ENCODE results near the gene SPDYE2.
"Not testable (repeated sequence)": the region's sequence is repeated elsewhere in the genome, so short reads cannot be mapped to it uniquely, and the experiment has no call there.

The SPDYE2 gene

GRCh38 chr7:102540604-102541003 is 10.4 kb upstream of the SPDYE2 start:
- DNase-seq (ENCODE audit: low read depth), result not testable (repeated sequence)

- not testable (repeated sequence) for DNase-seq (ENCODE audit: low read depth)
Measured at GRCh38 chr7:102542083-102542482, 8.9 kb upstream of the SPDYE2 start.

DNA sequence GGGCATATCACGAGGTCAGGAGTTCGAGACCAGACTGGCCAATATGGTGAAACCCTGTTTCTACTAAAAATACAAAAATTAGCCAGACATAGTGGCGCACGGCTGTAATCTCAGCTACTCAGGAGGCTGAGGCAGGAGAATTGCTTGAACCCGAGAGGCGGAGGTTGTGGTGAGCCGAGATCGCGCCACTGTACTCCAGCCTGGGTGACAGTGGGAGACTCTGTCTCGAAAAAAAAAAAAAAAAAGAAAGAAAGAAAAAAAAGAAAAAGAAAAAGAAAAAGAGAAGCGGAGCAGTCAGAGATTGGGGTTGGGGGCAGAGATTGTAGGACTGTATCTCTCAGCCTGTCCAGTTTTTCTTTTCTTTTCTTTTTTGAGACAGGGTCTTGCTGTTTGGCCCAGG is 8.3 kb upstream of the SPDYE2 start:
- DNase-seq (ENCODE audit: low read depth), result not testable (repeated sequence)

GRCh38 chr7:102543596-102543995 is 7.4 kb upstream of the SPDYE2 start, which contains the start of gene UPK3BL2:
TSS of gene UPK3BL2 (minus strand) at chr7:102543696. CDS start at chr7:102543636, 60 bp downstream.
- not testable (repeated sequence) for DNase-seq (ENCODE audit: low read depth)

GRCh38 chr7:102544372-102544771 is 6.7 kb upstream of the SPDYE2 start:
- DNase-seq (ENCODE audit: low read depth), result not testable (repeated sequence)

- not testable (repeated sequence) for DNase-seq (ENCODE audit: low read depth)
Measured at GRCh38 chr7:102545288-102545687, 5.7 kb upstream of the SPDYE2 start.

DNA sequence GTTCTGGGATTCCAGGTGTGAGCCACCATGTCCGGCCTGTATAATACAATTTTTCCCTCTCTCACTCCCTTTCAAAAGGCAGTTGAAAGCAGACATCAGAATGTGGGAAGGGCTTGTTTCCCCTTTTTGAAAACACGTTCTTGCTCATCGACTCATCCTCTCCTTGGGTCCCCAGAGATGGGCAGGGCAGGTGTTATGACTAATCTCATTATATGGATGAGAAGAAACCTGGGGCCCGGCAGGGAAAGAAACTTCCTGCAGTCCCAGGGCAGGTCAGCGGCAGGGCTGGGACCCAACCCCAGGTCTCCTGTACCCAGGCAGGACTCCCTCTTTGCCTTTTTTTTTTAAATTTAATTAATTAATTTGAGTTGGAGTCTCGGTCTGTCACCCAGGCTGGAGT is 4.7 kb upstream of the SPDYE2 start:
- not testable (repeated sequence) for DNase-seq (ENCODE audit: low read depth)

DNA sequence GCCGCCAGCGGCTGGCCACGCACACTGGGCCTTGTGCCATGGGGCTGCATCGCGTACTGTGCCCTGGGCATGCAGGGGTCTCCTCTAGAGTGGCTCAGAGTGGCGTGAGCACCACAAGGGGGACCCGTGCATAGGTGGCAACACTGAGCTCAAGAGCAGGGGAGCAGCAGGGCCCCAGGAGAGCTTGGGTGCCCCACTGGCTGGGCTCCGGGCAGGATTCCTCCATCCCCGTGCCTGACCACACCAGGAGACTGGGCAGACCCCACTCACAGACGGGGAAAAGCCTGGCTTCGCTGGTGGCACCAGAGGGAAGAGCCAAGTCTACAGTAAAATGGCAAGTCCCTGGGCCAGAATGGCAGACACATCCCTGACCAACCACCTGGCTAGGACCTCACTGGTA is 17.6 kb downstream of the SPDYE2 start:
- not testable (repeated sequence) for DNase-seq (ENCODE audit: low read depth)

GRCh38 chr7:102572261-102573239 is 21.5 kb downstream of the SPDYE2 start, which contains the start of gene POLR2J3:
TSS of gene POLR2J3 (minus strand) at chr7:102572583. CDS start at chr7:102572521, 62 bp downstream.
- DNase-seq (ENCODE audit: low read depth), result peak; percentile 66

- not testable (repeated sequence) for DNase-seq (ENCODE audit: low read depth)
Measured at GRCh38 chr7:102574607-102575006, 23.6 kb downstream of the SPDYE2 start.

DNA sequence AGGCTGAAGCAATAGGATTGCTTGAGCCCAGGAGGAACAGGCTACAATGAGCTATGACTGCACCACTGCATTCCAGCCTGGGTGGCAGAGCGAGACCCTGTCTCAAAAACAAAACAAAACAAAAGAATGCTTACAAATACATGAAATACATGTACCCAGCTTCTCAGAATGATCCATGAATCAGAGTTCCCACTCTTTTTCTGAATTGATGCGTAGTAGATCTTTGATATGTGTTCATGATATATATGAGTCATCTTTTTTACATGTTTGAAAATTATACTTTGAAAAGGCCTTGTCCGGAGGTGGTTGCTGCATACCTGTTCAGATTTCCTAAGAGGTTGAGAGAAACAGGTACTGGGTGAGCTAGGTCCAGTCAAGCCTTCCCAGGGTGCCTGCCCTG is 25.3 kb downstream of the SPDYE2 start:
- DNase-seq (ENCODE audit: low read depth), result not testable (repeated sequence)

DNA sequence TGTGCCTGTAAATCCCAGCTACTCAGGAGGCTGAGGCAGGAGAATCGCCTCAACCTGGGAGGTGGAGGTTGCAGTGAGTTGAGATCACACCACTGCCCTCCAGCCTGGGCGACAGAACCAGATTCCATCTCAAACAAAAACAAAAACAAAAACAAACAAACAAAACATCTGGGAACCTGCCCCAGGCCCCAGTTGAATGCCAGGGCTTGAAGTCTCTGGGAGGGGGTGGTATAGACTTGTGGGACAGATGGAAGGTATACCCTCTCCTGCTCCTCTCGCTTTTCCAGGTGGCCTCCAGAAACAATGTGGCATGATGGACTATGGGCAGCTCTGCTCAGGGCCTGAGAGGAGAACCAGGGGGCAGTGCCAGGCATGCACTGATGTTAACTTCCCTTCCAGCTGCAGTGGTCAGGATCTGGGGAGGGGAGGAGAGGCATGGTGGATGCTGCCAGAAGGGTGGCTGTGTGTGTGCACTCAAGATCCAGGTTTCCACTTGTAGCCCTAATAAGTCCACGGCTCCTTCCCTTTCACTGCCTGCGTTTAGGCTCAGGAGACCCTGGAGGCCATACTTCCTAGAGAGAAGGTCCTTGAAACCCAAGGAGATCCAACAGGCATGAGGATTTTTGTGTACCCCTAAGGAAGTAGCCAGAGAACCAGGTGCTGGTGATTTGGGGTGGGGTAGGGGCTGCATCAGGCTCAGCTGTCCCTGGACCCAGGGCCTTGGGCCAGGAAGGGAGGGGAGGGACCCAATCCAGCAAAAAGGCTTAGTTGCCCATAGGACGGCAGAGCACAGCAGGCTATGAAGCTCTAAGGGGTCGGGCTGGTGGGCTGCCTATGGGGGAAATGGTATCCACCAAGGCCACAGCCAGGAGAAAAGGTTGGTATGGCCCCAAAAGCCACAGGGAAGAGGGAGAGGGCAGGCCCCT is 26.6 kb downstream of the SPDYE2 start:
- not testable (repeated sequence) for DNase-seq (ENCODE audit: low read depth)

DNA sequence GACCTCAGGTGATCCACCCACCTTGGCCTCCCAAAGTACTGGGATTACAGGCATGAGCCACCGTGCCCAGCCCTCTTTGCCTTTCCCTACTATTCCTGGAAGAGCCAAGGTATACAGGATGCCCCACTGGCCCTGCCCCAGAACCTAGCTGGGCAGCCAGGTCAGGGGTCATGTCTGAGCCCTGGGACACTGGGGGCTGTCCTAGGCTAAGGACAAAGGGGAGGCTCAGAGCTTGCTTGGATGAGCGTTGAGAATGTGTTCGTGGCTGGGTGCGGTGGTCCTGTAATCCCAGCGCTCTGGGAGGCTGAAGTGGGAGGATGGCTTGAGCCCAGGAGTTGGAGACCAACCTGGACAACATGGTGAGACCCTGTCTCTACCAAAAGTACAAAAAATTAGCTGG is 27.5 kb downstream of the SPDYE2 start:
- DNase-seq (ENCODE audit: low read depth), result not testable (repeated sequence)

GRCh38 chr7:102581722-102582121 is 30.7 kb downstream of the SPDYE2 start:
- not testable (repeated sequence) for DNase-seq (ENCODE audit: low read depth)

DNA sequence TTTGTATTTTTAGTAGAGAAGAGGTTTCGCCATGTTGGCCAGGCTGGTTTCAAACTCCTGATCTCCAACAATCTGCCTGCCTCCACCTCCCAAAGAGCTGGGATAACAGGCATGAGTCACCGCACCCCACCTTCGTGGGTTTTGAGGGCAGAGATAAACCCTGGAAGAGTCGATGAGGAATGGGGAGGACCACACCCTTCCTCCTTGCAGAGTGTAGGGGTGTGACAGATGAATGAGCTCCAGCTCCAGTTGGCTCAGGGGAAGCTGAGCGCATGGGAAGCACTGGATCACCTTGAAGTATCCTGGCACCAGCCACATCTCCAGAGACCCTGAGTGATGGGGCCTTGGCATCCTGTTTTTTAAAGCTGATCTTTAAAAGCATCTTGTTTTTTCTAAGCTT is 32.5 kb downstream of the SPDYE2 start:
- not testable (repeated sequence) for DNase-seq (ENCODE audit: low read depth)

DNA sequence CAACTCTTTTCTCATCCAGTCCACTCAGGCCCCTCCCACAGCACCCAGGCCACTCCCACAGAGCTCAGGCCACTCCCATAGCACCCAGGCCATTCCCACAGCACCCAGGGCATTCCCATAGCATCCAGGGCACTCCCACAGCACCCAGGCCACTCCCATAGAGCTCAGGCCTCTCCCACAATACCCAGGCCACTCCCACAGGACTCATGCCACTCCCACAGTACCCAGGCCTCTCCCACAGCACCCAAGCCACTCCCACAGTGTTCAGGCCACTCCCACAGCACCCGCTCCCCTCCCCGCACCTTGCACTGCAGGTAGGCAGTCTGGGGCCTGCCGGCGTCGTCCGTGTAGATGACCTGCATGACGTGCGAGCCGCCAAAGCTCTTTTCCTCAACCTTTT is 38.8 kb downstream of the SPDYE2 start:
- not testable (repeated sequence) for DNase-seq (ENCODE audit: low read depth)

DNA sequence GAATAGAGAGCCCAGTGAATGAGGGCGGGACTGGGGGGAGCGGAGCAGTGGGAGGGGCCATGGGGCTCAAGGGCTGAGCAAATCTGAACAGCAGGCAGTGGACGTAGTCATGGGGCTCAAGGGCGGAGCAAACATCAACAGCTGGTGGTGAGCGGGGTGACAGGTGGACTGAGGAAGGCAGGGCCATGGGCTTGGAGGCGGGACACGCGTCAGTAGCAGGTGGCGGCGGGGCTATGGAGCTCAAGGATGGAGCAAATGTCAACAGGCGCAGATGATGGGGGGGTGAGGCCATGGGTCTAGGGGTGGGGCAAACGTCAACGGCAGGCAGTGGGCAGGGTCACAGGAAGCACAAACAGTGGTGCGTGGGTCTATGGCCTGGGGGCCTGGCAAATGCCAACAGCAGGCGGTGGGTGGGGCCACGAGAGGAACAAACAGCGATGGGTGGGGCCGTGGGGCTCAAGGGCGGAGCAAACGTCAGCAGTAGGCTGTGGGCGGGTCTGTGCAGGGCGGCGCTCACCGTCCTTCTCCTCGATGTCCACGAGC is 41.5 kb downstream of the SPDYE2 start:
- DNase-seq (ENCODE audit: low read depth), result not testable (repeated sequence)

GRCh38 chr7:102593637-102594334 is 42.8 kb downstream of the SPDYE2 start:
- not testable (repeated sequence) for DNase-seq (ENCODE audit: low read depth)

DNA sequence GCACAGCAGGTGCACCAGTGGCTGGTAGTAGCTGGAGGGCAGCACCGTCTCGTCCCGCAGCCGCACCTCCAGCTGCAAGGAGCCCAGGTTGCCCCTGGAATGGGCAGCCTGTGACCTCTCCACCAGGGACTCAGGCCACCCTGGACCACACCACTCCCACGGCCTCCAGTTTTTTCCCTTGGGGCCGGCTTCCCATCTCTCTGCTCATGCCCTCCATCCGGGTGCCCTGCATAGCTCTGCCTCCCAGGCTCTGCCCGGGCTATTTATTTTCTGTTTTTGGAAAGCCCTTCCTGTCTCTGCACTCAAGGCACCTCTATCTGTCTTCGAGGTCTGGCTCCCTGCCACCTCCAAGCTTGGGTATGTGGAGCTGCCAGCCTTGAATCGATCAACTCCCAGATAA is 45.0 kb downstream of the SPDYE2 start:
- not testable (repeated sequence) for DNase-seq (ENCODE audit: low read depth)

DNA sequence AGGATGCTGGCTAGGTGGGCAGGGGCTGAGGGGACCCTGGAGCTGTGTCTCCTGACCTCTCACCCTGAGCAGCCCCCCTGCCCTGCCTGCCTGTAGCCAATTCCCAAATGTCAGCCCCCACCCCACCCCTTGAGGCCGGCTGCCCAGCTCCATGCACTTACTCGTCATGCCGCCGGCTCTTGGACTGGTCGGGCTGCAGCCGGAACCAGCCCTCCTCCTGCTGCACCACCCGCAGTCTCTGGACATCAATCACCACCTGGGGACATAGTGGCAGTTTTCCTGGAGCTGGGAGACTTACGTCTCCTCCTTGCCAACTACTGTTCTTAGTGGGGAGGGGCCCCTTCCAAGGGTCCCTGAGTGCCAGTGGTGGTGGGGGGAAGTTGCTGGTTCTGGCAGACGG is 48.7 kb downstream of the SPDYE2 start:
- DNase-seq (ENCODE audit: low read depth), result not testable (repeated sequence)

- DNase-seq (ENCODE audit: low read depth), result not testable (repeated sequence)
Measured at GRCh38 chr7:102602317-102602716, 51.3 kb downstream of the SPDYE2 start.
